AG20443 (cell line): Measurements from ENCODE around the gene GALM.
"Not testable (repeated sequence)": the region's sequence is repeated elsewhere in the genome, so short reads cannot be mapped to it uniquely, and the experiment has no call there.

Experiments used
- DNase-seq: peaks from one replicate; pipeline ENCODE4 v3.0.0; 2012; ENCODE audit warnings: low spot score, mixed read lengths

The GALM gene

DNA sequence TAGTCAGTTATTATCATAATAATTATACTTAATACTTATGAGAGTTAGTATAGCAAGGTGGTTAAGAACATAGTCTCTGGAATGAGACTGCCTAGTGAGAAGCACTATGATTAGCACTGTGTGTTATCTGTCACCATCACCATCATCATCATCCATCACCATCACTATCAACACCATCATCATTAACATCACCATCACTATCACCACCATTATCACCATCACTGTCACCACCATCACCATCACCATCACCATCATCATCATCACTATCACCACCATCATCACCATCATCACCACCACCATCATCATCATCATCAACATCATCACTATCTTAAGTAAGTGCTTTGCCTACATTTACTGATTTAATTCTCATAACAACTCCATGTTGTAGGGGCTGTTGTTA is 45.6 kb downstream of the GALM start:
- no peak for DNase-seq

- no peak for DNase-seq
Observed at GRCh38 chr2:38712413-38712812, 46.5 kb downstream of the GALM start.

- DNase-seq, result no peak
Observed at GRCh38 chr2:38712871-38713270, 47.0 kb downstream of the GALM start.

DNA sequence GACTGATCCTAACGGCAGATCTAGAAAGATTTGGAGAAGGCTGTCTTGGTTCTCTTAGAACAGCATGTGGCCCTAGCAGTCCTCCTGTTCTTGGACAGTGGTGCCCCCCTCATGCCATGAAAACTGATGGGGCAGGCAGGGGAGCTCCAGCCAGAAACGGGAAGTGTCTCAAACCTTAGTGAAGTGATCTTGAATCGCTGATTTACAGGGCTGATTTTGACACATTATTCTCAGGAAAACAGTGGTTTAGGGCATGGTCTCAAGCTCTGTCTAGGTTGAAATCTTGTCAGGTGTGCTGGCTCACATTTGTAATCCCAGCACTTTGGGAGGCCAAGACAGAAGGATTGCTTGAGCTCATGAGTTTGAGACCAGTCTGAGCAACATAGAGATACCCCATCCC is 47.4 kb downstream of the GALM start:
- no peak for DNase-seq

GRCh38 chr2:38714941-38715340 is 49.0 kb downstream of the GALM start:
- not testable (repeated sequence) for DNase-seq

- DNase-seq, result peak; percentile 27
Observed at GRCh38 chr2:38716185-38716584, 50.3 kb downstream of the GALM start.

GRCh38 chr2:38718601-38719000 is 52.7 kb downstream of the GALM start:
- no peak for DNase-seq

GRCh38 chr2:38719706-38720105 is 53.8 kb downstream of the GALM start:
- DNase-seq, result no peak

- peak; percentile 82 for DNase-seq
Observed at GRCh38 chr2:38720613-38721241, 54.8 kb downstream of the GALM start.

DNA sequence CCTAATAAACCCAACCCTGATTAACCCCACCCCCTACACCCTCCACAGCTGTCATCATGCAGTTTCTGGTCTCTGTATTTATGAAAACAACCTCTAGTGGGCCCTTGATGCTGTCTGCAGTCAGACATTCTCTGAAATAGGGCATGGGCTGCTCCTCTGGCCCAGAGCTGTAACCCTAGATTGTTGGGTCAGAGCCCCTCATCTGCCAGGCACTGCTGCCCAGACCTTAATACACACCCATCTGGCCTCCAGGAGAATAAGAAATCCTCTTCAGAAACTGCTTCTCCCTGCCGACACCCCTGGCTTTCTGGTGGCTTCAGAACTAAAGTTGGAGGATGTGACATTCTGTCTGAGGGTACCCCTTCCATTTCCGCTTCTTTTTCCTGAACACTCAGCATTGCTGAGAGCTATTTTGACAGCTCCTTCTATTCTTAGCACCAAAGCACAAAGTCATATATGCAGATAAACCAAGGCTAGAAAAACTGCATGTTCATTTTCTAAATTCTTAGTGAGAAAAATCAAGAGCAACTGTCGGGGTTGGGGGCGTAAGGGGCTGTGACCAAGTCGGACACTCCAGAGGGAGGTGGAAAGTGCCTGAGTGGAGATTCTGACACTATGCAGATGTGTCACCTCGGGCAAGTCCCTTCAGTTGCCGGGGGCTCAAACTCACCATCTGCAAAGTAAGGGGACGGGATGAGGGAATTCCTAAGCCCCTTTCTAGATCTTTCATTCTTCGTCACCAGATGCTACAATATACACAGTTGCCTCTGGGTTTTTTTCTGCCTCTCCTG is 56.6 kb downstream of the GALM start:
- DNase-seq, result no peak

DNA sequence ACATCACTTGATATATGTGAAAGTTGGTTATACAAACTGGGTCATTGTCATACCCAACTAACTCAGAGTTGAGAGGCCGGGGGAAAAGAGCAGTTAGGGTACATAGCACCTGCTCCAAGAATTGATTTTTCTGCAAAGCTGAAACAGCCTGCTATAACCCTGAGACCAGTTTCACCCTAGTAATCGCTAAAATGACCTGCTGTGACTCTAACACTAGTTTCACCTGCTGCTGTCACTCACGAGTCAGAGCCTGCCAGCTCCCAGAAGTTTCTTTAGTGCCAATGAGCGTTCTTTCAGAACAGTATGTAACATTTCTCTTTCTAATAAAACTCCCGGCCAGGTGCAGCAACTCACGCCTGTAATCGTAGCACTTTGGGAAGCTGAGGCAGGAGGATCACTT is 57.3 kb downstream of the GALM start:
- DNase-seq, result no peak

DNA sequence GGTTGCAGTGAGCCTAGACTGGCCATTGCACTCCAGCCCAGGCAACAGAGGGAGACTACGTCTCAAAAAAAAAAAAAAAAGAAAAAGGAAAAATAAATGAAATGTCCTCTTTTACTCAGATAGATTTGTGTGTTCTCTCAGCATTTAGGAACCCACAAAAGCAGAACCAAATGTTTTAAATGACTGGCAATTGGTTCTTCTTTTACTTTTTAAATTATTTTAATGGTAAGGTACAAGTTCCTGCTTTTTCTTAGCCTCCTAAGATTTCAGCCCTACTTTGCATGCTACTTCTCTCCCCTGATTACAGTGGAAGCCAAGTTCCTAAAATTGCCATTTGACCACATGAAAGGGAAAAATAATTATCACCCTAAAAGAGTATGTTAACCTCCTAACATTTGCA is 61.7 kb downstream of the GALM start:
- DNase-seq, result no peak

GRCh38 chr2:38728694-38729093 is 62.8 kb downstream of the GALM start:
- DNase-seq, result no peak

DNA sequence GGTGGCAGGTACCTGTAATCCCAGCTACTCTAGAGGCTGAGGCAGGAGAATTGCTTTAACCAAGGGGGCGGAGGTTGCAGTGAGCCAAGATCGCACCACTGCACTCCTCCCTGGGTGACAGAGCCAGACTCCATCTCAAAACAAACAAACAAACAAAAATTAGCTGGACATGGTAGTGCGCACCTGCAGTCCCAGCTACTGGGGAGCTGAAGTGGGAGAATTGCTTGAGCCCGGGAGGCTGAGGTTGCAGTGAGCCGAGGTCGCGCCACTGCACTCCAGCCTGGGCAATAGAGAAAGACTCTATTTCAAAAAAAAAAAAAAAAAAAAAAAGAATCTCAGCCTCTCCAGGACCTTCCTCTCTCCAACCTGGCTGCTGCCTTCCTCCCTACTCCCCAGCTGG is 65.2 kb downstream of the GALM start:
- no peak for DNase-seq

GRCh38 chr2:38731684-38732221 is 65.8 kb downstream of the GALM start:
- no peak for DNase-seq

DNA sequence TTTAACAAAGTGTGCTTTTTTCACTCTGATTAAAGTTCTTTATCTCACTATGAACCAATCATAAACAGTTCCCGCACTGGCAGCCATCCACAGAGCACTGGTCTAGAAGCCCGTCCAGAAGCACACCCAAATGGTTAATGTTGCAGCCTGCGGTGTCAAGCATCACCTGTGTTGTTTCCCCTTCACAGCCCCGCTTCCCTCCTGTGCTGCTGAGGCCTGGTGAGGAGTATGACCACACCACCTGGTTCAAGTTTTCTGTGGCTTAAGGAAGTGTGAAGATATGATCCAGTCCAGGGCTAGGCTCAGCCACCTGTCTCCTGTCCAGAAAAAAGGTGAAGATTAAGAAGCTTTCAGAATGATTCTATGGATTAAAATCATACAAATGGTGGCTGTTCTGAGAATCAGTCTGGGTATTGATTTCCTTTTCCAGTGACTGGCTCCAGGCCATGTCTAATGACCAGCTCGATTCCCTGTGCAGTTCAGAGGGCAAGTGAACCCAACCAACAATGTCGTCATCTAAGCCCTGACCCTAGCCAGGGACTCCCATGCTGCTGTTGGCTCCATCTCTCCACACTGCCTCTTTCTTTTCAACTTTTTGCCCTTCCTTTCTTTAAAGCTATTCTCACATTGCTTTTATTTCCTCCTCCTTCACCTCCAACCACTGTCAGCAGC is 67.5 kb downstream of the GALM start:
- DNase-seq, result no peak

- DNase-seq, result no peak
Observed at GRCh38 chr2:38734299-38735058, 68.6 kb downstream of the GALM start.

DNA sequence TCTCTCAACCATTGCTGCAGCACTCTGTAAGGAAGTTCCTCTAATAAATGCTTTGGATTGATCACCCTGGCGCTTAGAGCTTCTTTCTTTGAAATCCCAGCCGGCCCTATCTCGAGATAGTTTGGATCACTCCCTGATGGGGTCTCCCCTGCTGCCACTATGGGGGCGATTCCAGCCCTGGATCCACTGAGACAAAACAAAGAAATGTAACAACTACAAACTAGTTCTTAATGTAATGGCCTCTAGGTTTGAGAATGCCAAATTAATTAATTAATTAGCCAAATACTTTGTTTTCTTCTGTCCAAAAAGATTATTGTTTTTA is 70.0 kb downstream of the GALM start:
- no peak for DNase-seq

- DNase-seq, result not testable (repeated sequence)
Observed at GRCh38 chr2:38737000-38737698, 71.2 kb downstream of the GALM start.

- no peak for DNase-seq
Observed at GRCh38 chr2:38737925-38738324, 72.0 kb downstream of the GALM start.

GRCh38 chr2:38739524-38739923 is 73.6 kb downstream of the GALM start:
- DNase-seq, result no peak
